Smooth muscle cell (in vitro differentiated cells): Measurements from ENCODE around the gene PGLYRP2. TPM values are rescaled to one million over a fixed set of nuclear protein-coding genes. Genes with fewer than 3 reads are reported as not detected.
A peak's percentile ranks its signal among the peaks of the same experiment; 100 is the strongest.

ENCODE experiments used
- DNase-seq: peaks from one replicate; lab custom pipeline; 2025; ENCODE audit not compliant: unreplicated experiment; lab: John Stamatoyannopoulos, UW
- H2AFZ ChIP-seq: fragments of 200-600 bp; sonication (generic); 2 replicates; pipeline ENCODE4 v1.6.0; 2016; ENCODE audit warnings: antibody characterized with exemption, low read depth, mild to moderate bottlenecking
- H3F3A ChIP-seq: fragments of 200-600 bp; sonication (generic); 2 replicates; pipeline ENCODE4 v1.6.0; 2017; ENCODE audit warnings: antibody characterized with exemption, low read depth
- H3K27ac ChIP-seq: fragments of 200-600 bp; sonication (generic); 2 replicates; pipeline ENCODE4 v1.5.1; 2016; ENCODE audit warnings: low read depth, mild to moderate bottlenecking
- H3K27me3 ChIP-seq: fragments of 200-600 bp; sonication (generic); 2 replicates; pipeline ENCODE4 v1.6.1; 2016; ENCODE audit warnings: low read depth, mild to moderate bottlenecking
- H3K36me3 ChIP-seq: fragments of 200-600 bp; sonication (generic); 2 replicates; pipeline ENCODE4 v1.5.1; 2016; ENCODE audit warnings: low read depth
- H3K4me1 ChIP-seq: fragments of 200-600 bp; sonication (generic); 2 replicates; pipeline ENCODE4 v1.5.1; 2016; ENCODE audit warnings: low read depth
- H3K4me2 ChIP-seq: fragments of 200-600 bp; sonication (generic); 2 replicates; pipeline ENCODE4 v1.6.0; 2016; ENCODE audit warnings: mild to moderate bottlenecking
- H3K4me3 ChIP-seq: fragments of 200-600 bp; sonication (generic); 2 replicates; pipeline ENCODE4 v1.5.1; 2016; ENCODE audit warnings: mild to moderate bottlenecking
- H3K79me2 ChIP-seq: fragments of 200-600 bp; sonication (generic); 2 replicates; pipeline ENCODE4 v1.6.0; 2016; ENCODE audit warnings: low read depth, mild to moderate bottlenecking
- H3K9ac ChIP-seq: fragments of 200-600 bp; sonication (generic); 2 replicates; pipeline ENCODE4 v1.6.0; 2016; ENCODE audit warnings: low read depth
- H3K9me3 ChIP-seq: fragments of 200-600 bp; sonication (generic); replicated peaks from 2 replicates; pipeline ENCODE4 v1.5.1; 2016; ENCODE audit warnings: low read depth
- H4K20me1 ChIP-seq: fragments of 200-600 bp; sonication (generic); 2 replicates; pipeline ENCODE4 v1.6.0; 2016; ENCODE audit warnings: low read depth
- WGBS: methylation state at CpG from one replicate; pipeline ENCODE4 v1.1.7; 2016; ENCODE audit warnings: low lambda C conversion rate; 5-methylcytosine and 5-hydroxymethylcytosine counted together
- polyA plus RNA-seq: library from polyadenylated mRNA; unstranded; fragments of >200 nt; fragmentation: Nextera tagmentation; extraction: Ambion mirVana; gene quantifications from 2 replicates; pipeline ENCODE4 v1.2.1, GENCODE V29; 2016
- total RNA-seq: library from RNA; depleted of rRNA; stranded (reverse); fragments of >200 nt; gene quantifications from 2 replicates; pipeline ENCODE4 v1.2.3, GENCODE V29; 2014
- TF ChIP-seq, protein P1 (sequence below): fragments of 200-600 bp; sonication (generic); IDR thresholded peaks from 2 replicates; pipeline ENCODE4 v1.5.1; 2017; ENCODE audit warnings: borderline replicate concordance, mild to moderate bottlenecking, antibody characterized with exemption; ENCODE audit not compliant: insufficient read depth, poor library complexity, severe bottlenecking

The PGLYRP2 gene
- total and polyA plus RNA-seq, 2 experiments from 2014 or later, result not detected

- no peak for DNase-seq
- no peak overlapping the region for H3K4me2 ChIP-seq
- peaks cover 57% of the 10 kb centered on the region for H3K27me3 ChIP-seq
- no peak overlapping the region for H3K27ac ChIP-seq
- peaks cover 15% of the 10 kb centered on the region for H3F3A ChIP-seq
- H3K79me2 ChIP-seq, result no peaks in the 10 kb centered on the region
- TF ChIP-seq, protein P1, sequence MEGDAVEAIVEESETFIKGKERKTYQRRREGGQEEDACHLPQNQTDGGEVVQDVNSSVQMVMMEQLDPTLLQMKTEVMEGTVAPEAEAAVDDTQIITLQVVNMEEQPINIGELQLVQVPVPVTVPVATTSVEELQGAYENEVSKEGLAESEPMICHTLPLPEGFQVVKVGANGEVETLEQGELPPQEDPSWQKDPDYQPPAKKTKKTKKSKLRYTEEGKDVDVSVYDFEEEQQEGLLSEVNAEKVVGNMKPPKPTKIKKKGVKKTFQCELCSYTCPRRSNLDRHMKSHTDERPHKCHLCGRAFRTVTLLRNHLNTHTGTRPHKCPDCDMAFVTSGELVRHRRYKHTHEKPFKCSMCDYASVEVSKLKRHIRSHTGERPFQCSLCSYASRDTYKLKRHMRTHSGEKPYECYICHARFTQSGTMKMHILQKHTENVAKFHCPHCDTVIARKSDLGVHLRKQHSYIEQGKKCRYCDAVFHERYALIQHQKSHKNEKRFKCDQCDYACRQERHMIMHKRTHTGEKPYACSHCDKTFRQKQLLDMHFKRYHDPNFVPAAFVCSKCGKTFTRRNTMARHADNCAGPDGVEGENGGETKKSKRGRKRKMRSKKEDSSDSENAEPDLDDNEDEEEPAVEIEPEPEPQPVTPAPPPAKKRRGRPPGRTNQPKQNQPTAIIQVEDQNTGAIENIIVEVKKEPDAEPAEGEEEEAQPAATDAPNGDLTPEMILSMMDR, result no peak
- H3K9ac ChIP-seq, result no peak overlapping the region
- H3K36me3 ChIP-seq, result no peaks in the 10 kb centered on the region
- H3K4me3 ChIP-seq, result no peak overlapping the region
- peaks cover 3% of the 10 kb centered on the region for H3K4me1 ChIP-seq
- no peaks in the 10 kb centered on the region for H4K20me1 ChIP-seq
- H2AFZ ChIP-seq, result no peak overlapping the region
- H3K9me3 ChIP-seq, result no peaks in the 10 kb centered on the region
- WGBS, result 93% methylated on average over 17 of the region's 17 CpGs
Observed at GRCh38 chr19:15453906-15454860, 25.1 kb downstream of the PGLYRP2 start.

GRCh38 chr19:15453091-15453578 lies 26.2 kb downstream of the PGLYRP2 start:
- H2AFZ ChIP-seq, result peak overlapping the region; percentile 82

GRCh38 chr19:15452111-15453047 lies 26.9 kb downstream of the PGLYRP2 start:
- H3K27me3 ChIP-seq, result peaks cover 39% of the 10 kb centered on the region
- no peak overlapping the region for H3K9ac ChIP-seq
- H3K4me1 ChIP-seq, result peaks cover 3% of the 10 kb centered on the region
- TF ChIP-seq, protein P1, result no peak
- peak overlapping the region; percentile 85 for H3K4me2 ChIP-seq
- no peaks in the 10 kb centered on the region for H3K9me3 ChIP-seq
- H2AFZ ChIP-seq, result peak overlapping the region; percentile 82
- H3F3A ChIP-seq, result peaks cover 15% of the 10 kb centered on the region
- no peak overlapping the region for H3K27ac ChIP-seq
- H3K79me2 ChIP-seq, result no peaks in the 10 kb centered on the region
- H3K4me3 ChIP-seq, result peak overlapping the region; percentile 45
- no peaks in the 10 kb centered on the region for H4K20me1 ChIP-seq
- DNase-seq, result peak; percentile 69
- WGBS, result 8% methylated on average over 31 of the region's 37 CpGs
- no peaks in the 10 kb centered on the region for H3K36me3 ChIP-seq

More at GRCh38 chr19:15453091-15453578, 26.2 kb downstream of the PGLYRP2 start:
- no peak overlapping the region for H3K9ac ChIP-seq
- H3K27ac ChIP-seq, result no peak overlapping the region
- H3K4me3 ChIP-seq, result peak overlapping the region; percentile 45
- no peak for DNase-seq
- no peaks in the 10 kb centered on the region for H3K9me3 ChIP-seq
- H3F3A ChIP-seq, result peaks cover 15% of the 10 kb centered on the region
- TF ChIP-seq, protein P1, result no peak
- peaks cover 47% of the 10 kb centered on the region for H3K27me3 ChIP-seq
- no peaks in the 10 kb centered on the region for H3K79me2 ChIP-seq
- H4K20me1 ChIP-seq, result no peaks in the 10 kb centered on the region
- H3K4me2 ChIP-seq, result peak overlapping the region; percentile 85
- H3K4me1 ChIP-seq, result peaks cover 3% of the 10 kb centered on the region
- H3K36me3 ChIP-seq, result no peaks in the 10 kb centered on the region
- WGBS, result 12% methylated on average over 41 of the region's 44 CpGs
